Liver (tissue), 9 donors: ENCODE results near the gene ST8SIA5. TPM values are rescaled to one million over a fixed set of nuclear protein-coding genes. Genes with fewer than 3 reads are reported as not detected.

Experiments
- DNase-seq: peaks from one replicate; pipeline ENCODE4 v3.0.0-alpha.2; 2017; ENCODE audit warnings: low spot score
- H3K27ac ChIP-seq, 2 donors: one replicate each; pipeline ENCODE4 v1.7.0; 2013; ENCODE audit warnings: inconsistent platforms in 2 of 2, low read length in 2 of 2, control low read depth in 1 of 2, low read depth in 1 of 2, mild to moderate bottlenecking in 1 of 2
- H3K27me3 ChIP-seq, 4 donors: one replicate each; pipeline versions ENCODE4 v1.6.1 to v1.7.0; 2013; ENCODE audit warnings: low read length in 3 of 4, inconsistent platforms in 1 of 4, mild to moderate bottlenecking in 1 of 4, moderate library complexity in 1 of 4; ENCODE audit not compliant: control insufficient read depth in 4 of 4, insufficient read depth in 4 of 4
- H3K36me3 ChIP-seq, 4 donors: one replicate each; pipeline versions ENCODE4 v1.6.1 to v1.7.0; 2013; ENCODE audit warnings: low read length in 3 of 4, mild to moderate bottlenecking in 3 of 4, low read depth in 1 of 4, moderate library complexity in 1 of 4; ENCODE audit not compliant: control insufficient read depth in 4 of 4, insufficient read depth in 3 of 4
- H3K4me1 ChIP-seq, 4 donors: one replicate each; pipeline versions ENCODE4 v1.6.1 to v1.7.0; 2013; ENCODE audit warnings: low read length in 3 of 4, mild to moderate bottlenecking in 3 of 4, moderate library complexity in 1 of 4; ENCODE audit not compliant: control insufficient read depth in 4 of 4, insufficient read depth in 4 of 4
- H3K4me3 ChIP-seq, 3 donors: one replicate each; pipeline versions ENCODE4 v1.6.1 to v1.7.0; 2013; ENCODE audit warnings: low read length in 3 of 3, control low read depth in 1 of 3, low read depth in 1 of 3, mild to moderate bottlenecking in 1 of 3
- H3K9ac ChIP-seq, 2 donors: one replicate each; pipeline ENCODE4 v1.7.0; 2013; ENCODE audit warnings: low read length in 2 of 2, mild to moderate bottlenecking in 2 of 2, moderate library complexity in 2 of 2, control low read depth in 1 of 2, low read depth in 1 of 2
- H3K9me3 ChIP-seq, 4 donors: one replicate each; pipeline versions ENCODE4 v1.6.1 to v1.7.0; 2013; ENCODE audit warnings: low read length in 3 of 4; ENCODE audit not compliant: control insufficient read depth in 4 of 4
- EGR1 ChIP-seq, 2 donors: IDR thresholded peaks; 2 replicates each; pipeline ENCODE4 v1.6.1; 2016 to 2018; ENCODE audit warnings: antibody characterized with exemption in 2 of 2, low read depth in 2 of 2
- FOXA1 ChIP-seq: IDR thresholded peaks from 2 replicates; pipeline ENCODE4 v1.6.1; 2016; ENCODE audit warnings: antibody characterized with exemption
- FOXA2 ChIP-seq: IDR thresholded peaks from 2 replicates; pipeline ENCODE4 v1.6.1; 2016; ENCODE audit warnings: antibody characterized with exemption
- GABPA ChIP-seq, 2 donors: IDR thresholded peaks in 1 of 2; conservative IDR thresholded peaks in 1 of 2; 2 replicates each; pipeline ENCODE4 v1.6.1; 2016; ENCODE audit warnings: antibody characterized with exemption in 2 of 2, mild to moderate bottlenecking in 1 of 2, moderate library complexity in 1 of 2
- HNF4A ChIP-seq, 2 donors: conservative IDR thresholded peaks; 2 replicates each; pipeline ENCODE4 v1.6.1; 2016; ENCODE audit warnings: antibody characterized with exemption in 2 of 2, mild to moderate bottlenecking in 2 of 2
- HNF4G ChIP-seq: IDR thresholded peaks from 2 replicates; pipeline ENCODE4 v1.6.1; 2016; ENCODE audit warnings: antibody characterized with exemption
- JUND ChIP-seq, 2 donors: IDR thresholded peaks; 2 replicates each; pipeline ENCODE4 v1.6.1; 2016; ENCODE audit warnings: antibody characterized with exemption in 2 of 2
- NR2F2 ChIP-seq: IDR thresholded peaks from 2 replicates; pipeline ENCODE4 v1.6.1; 2016; ENCODE audit warnings: antibody characterized with exemption
- RAD21 ChIP-seq, 2 donors: IDR thresholded peaks; 2 replicates each; pipeline ENCODE4 v1.6.1; 2016; ENCODE audit warnings: antibody characterized with exemption in 2 of 2, mild to moderate bottlenecking in 2 of 2
- RXRA ChIP-seq, 2 donors: IDR thresholded peaks; 2 replicates each; pipeline ENCODE4 v1.6.1; 2017 to 2018; ENCODE audit warnings: antibody characterized with exemption in 2 of 2, mild to moderate bottlenecking in 1 of 2
- TAF1 ChIP-seq: conservative IDR thresholded peaks from 2 replicates; pipeline ENCODE4 v1.6.1; 2016; ENCODE audit warnings: antibody characterized with exemption, mild to moderate bottlenecking
- YY1 ChIP-seq: IDR thresholded peaks from 2 replicates; pipeline ENCODE4 v1.6.1; 2016; ENCODE audit warnings: antibody characterized with exemption, mild to moderate bottlenecking
- whole genome bisulfite sequencing: extraction: QIAGEN DNeasy Blood & Tissue Kit; methylation state at CpG from one replicate; pipeline ENCODE4 v1.1.7; 2013; 5-methylcytosine and 5-hydroxymethylcytosine counted together
- polyA plus RNA-seq, 2 donors: library from polyadenylated mRNA; stranded (reverse) in 1 of 2; unstranded in 1 of 2; fragments of 200-250 nt in 1 of 2; fragments of >200 nt in 1 of 2; fragmentation: Nextera tagmentation in 1 of 2; extraction: Ambion mirVana in 1 of 2; gene quantifications; one replicate each; pipeline versions ENCODE4 v1.2.1 to v1.2.3, GENCODE V29; 2013 to 2015
- total RNA-seq, 2 donors: library from RNA; depleted of rRNA; stranded (reverse); fragments of >200 nt; gene quantifications; one replicate each; pipeline ENCODE4 v1.2.3, GENCODE V29; 2014
- TF ChIP-seq, protein P1 (sequence below): IDR thresholded peaks from 2 replicates; pipeline ENCODE4 v1.6.1; 2016; ENCODE audit warnings: antibody characterized with exemption
- TF ChIP-seq, protein P2 (sequence below): fragments of 150-350 bp; IDR thresholded peaks from 2 replicates; pipeline ENCODE4 v1.5.1; 2017; ENCODE audit warnings: improper control_type of control experiment, low read depth, low read length; ENCODE audit not compliant: missing input control
- TF ChIP-seq, protein P3 (sequence below): IDR thresholded peaks from 2 replicates; pipeline ENCODE4 v1.6.1; 2016; ENCODE audit warnings: antibody characterized with exemption
- TF ChIP-seq, protein P4 (sequence below): IDR thresholded peaks from 2 replicates; pipeline ENCODE4 v1.6.1; 2016; ENCODE audit warnings: antibody characterized with exemption, mild to moderate bottlenecking
- TF ChIP-seq, protein P5 (sequence below): IDR thresholded peaks from 2 replicates; pipeline ENCODE4 v1.6.1; 2016; ENCODE audit warnings: antibody characterized with exemption
- donor health status: healthy.
- donor health status: healthy.
- donor health status: healthy.
- donor health status: healthy.
- donor health status: healthy.

ST8SIA5 gene
- total and polyA plus RNA-seq, 4 donors = under 0.01 to 0.12 (median 0.05) TPM; not detected in 1

DNA sequence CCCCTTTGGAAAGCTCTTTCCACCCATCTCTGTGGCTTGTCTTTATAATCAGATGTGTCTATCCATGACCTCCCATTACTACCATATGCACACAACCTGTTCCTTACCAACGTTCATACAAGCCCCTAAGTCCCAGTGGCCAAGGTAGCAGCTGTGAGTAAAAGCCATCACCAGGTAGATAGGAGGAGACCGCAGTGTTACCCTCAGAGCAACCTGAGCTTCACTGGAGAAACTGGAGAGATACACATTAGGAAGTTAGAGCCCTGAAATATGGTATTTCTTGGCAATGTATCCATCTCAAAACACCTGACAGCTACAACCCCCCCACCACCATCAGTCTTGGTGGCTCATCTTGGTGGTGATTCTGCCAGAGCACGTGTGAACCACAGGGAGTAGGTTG lies 125.9 kb downstream of the ST8SIA5 start (continued):
- TF ChIP-seq, protein P1, sequence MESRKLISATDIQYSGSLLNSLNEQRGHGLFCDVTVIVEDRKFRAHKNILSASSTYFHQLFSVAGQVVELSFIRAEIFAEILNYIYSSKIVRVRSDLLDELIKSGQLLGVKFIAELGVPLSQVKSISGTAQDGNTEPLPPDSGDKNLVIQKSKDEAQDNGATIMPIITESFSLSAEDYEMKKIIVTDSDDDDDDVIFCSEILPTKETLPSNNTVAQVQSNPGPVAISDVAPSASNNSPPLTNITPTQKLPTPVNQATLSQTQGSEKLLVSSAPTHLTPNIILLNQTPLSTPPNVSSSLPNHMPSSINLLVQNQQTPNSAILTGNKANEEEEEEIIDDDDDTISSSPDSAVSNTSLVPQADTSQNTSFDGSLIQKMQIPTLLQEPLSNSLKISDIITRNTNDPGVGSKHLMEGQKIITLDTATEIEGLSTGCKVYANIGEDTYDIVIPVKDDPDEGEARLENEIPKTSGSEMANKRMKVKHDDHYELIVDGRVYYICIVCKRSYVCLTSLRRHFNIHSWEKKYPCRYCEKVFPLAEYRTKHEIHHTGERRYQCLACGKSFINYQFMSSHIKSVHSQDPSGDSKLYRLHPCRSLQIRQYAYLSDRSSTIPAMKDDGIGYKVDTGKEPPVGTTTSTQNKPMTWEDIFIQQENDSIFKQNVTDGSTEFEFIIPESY = no peak
- TF ChIP-seq, protein P2, sequence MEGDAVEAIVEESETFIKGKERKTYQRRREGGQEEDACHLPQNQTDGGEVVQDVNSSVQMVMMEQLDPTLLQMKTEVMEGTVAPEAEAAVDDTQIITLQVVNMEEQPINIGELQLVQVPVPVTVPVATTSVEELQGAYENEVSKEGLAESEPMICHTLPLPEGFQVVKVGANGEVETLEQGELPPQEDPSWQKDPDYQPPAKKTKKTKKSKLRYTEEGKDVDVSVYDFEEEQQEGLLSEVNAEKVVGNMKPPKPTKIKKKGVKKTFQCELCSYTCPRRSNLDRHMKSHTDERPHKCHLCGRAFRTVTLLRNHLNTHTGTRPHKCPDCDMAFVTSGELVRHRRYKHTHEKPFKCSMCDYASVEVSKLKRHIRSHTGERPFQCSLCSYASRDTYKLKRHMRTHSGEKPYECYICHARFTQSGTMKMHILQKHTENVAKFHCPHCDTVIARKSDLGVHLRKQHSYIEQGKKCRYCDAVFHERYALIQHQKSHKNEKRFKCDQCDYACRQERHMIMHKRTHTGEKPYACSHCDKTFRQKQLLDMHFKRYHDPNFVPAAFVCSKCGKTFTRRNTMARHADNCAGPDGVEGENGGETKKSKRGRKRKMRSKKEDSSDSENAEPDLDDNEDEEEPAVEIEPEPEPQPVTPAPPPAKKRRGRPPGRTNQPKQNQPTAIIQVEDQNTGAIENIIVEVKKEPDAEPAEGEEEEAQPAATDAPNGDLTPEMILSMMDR = no peak
- TF ChIP-seq FOXA2 = no peak

DNA sequence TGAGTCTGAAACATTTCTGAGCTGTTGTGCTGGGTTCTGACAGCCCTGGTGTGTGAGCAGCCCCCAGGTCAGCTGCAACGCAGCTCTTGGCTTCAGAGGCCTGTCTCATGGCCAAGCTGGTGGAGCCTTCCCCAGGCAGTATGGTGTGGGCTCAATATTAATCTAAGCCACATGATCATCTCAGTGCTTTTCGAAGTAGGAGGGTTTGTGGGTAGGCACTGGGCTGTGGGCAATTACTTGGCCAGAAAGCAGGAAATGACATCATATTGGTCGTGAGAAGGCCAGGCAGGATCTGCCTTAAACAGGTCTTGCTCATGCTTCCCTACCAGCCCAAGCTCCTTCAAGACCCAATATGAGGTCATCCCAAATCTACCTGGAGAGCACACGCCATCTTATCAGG lies 126.7 kb downstream of the ST8SIA5 start:
- Histone ChIP-seq H3K27ac (no peak overlapping the region), H3K9me3 (peaks cover 0 to 6% (median 0%) of the 10 kb centered on the region in 4 donors), H3K27me3 (peaks cover 0 to 3% (median under 1%) of the 10 kb centered on the region in 4 donors), H3K4me1 (no peaks in the 10 kb centered on the region), H3K36me3 (no peaks in the 10 kb centered on the region), H3K4me3 (no peak overlapping the region), H3K9ac (no peak overlapping the region)
- 76% methylated on average over 4 of the region's 4 CpGs for WGBS
- TF ChIP-seq, protein P3, sequence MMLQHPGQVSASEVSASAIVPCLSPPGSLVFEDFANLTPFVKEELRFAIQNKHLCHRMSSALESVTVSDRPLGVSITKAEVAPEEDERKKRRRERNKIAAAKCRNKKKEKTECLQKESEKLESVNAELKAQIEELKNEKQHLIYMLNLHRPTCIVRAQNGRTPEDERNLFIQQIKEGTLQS = no peak
- no peak for TF ChIP-seq FOXA1
- TF ChIP-seq RXRA (IDR thresholded peaks at IDR 0.05) = no peak
- TF ChIP-seq RAD21 (IDR thresholded peaks at IDR 0.05) = no peak
- no peak for TF ChIP-seq JUND (IDR thresholded peaks at IDR 0.05)
- no peak for TF ChIP-seq HNF4A (conservative IDR thresholded peaks at IDR 0.05)
- TF ChIP-seq, protein P4, sequence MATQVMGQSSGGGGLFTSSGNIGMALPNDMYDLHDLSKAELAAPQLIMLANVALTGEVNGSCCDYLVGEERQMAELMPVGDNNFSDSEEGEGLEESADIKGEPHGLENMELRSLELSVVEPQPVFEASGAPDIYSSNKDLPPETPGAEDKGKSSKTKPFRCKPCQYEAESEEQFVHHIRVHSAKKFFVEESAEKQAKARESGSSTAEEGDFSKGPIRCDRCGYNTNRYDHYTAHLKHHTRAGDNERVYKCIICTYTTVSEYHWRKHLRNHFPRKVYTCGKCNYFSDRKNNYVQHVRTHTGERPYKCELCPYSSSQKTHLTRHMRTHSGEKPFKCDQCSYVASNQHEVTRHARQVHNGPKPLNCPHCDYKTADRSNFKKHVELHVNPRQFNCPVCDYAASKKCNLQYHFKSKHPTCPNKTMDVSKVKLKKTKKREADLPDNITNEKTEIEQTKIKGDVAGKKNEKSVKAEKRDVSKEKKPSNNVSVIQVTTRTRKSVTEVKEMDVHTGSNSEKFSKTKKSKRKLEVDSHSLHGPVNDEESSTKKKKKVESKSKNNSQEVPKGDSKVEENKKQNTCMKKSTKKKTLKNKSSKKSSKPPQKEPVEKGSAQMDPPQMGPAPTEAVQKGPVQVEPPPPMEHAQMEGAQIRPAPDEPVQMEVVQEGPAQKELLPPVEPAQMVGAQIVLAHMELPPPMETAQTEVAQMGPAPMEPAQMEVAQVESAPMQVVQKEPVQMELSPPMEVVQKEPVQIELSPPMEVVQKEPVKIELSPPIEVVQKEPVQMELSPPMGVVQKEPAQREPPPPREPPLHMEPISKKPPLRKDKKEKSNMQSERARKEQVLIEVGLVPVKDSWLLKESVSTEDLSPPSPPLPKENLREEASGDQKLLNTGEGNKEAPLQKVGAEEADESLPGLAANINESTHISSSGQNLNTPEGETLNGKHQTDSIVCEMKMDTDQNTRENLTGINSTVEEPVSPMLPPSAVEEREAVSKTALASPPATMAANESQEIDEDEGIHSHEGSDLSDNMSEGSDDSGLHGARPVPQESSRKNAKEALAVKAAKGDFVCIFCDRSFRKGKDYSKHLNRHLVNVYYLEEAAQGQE = no peak
- TF ChIP-seq GABPA (IDR thresholded peaks at IDR 0.05 in 1 of 2, conservative IDR thresholded peaks at IDR 0.05 in 1 of 2) = no peak
- TF ChIP-seq, protein P5, sequence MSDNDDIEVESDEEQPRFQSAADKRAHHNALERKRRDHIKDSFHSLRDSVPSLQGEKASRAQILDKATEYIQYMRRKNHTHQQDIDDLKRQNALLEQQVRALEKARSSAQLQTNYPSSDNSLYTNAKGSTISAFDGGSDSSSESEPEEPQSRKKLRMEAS = no peak
- TF ChIP-seq HNF4G = no peak
- no peak for TF ChIP-seq EGR1 (IDR thresholded peaks at IDR 0.05; ENCODE audit: low read depth in 2 of 2)
- no peak for TF ChIP-seq TAF1
- no peak for TF ChIP-seq NR2F2
- TF ChIP-seq, protein P1 = no peak
- TF ChIP-seq YY1 = no peak
- DNase-seq = no peak
